NCI-H460 (cell line): ENCODE results near the gene STRN. TPM values are rescaled to one million over a fixed set of nuclear protein-coding genes. Genes with fewer than 3 reads are reported as not detected.
"Not testable (repeated sequence)": the region's sequence is repeated elsewhere in the genome, so short reads cannot be mapped to it uniquely, and the experiment has no call there.

Experiments used
- DNase-seq: peaks from one replicate; pipeline ENCODE4 v3.0.0-alpha.2; 2016; ENCODE audit warnings: low read depth; ENCODE audit errors: extremely low read depth
- total RNA-seq: library from RNA; depleted of rRNA; stranded (reverse); fragments of >200 nt; shearing (Covaris generic); gene quantifications from 2 replicates; pipeline ENCODE4 v1.2.3, GENCODE V29; 2014

The STRN gene
- total RNA-seq, 1 experiment from 2014 or later: 17.4 TPM

GRCh38 chr2:36964496-36965058 lies 1.8 kb downstream of the STRN start:
- no peak for DNase-seq

DNA sequence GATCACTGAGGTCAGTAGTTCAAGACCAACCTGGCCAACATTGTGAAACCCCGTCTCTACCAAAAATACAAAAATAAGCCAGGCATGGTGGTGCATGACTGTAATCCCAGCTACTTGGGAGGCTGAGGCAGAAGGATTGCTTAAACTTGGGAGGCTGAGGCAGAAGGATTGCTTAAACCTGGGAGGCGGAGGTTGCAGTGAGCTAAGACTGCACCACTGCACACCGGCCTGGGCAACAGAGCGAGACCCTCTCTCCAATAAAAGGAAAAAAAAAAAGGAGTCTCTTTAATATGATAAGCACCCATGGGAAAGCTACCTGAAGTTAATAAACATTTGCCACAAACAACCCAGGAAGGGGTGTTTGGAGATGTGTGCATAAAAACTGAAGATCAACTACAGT lies 2.6 kb downstream of the STRN start:
- no peak for DNase-seq

DNA sequence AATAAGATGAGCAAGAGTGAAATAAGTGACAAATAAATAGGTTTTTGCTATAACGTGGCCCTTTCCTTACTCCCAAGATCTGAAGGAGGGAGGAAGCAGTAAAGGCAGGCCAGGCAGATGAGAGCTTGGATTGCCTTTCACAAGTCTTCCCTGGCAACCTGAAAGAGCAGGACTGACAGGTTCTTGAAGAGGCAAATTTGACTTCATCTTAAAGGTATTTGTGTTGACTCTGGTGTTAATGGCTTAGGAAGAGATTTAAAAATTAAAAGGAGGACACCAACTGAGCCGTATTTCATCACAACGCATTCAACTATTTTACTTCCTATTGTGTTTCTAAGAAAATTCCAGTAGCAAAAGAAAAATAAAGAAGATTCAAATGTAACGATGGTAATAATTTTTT lies 3.2 kb downstream of the STRN start:
- no peak for DNase-seq

- no peak for DNase-seq
Observed at GRCh38 chr2:36960773-36961172, 5.6 kb downstream of the STRN start.

- no peak for DNase-seq
Observed at GRCh38 chr2:36960005-36960675, 6.2 kb downstream of the STRN start.

DNA sequence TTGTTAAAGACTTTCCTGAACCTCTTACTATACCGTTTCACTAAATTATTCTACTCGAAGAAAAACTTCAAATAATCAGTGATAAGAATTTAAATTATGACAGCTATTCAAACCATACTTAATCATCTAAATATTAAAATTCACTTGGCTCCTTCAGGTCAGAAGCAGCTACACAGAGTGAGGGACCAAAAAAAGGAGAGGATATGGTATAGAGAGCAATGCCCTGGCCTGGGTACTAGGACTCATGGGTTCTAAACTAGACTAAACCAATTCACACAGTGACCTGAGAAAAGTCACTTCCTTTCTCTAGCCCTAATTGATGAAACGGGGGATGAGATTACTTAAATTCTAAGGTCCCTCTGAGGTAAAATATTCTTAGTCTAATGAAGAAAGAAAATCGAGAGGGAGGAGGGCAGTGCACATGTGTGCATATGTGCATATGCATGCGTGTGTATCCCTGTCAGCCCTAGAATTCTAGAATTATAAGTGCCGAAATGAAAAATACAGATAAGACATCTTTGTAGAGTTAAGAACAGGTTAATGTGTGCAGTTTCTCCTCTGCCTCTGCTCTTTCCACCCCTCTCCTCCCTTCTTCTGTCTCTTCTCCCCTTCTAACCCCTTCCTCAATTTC lies 11.2 kb downstream of the STRN start:
- DNase-seq: no peak

DNA sequence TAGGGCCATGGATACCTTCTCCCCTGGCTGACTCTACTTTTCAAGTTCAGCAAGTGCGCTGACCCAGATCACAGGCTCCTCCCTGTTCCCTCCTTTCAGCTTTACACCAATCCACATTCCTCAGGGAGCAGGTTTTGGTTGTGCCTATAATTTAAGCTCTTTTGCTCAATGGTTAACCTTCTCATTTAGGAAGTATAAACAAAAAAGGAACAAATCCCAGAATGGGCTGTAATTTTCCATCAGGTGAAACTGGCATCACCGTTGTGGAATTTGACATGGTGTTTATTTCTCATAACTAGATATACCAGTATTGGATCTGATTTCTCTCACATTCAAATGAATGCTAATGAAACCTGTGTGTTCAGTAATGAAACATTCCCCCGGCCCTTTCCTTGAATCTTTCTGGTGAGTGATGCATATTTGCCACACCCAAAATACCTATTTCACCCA lies 13.6 kb downstream of the STRN start:
- DNase-seq: no peak

- peak; percentile 60 for DNase-seq
Observed at GRCh38 chr2:36951574-36951973, 14.8 kb downstream of the STRN start.

DNA sequence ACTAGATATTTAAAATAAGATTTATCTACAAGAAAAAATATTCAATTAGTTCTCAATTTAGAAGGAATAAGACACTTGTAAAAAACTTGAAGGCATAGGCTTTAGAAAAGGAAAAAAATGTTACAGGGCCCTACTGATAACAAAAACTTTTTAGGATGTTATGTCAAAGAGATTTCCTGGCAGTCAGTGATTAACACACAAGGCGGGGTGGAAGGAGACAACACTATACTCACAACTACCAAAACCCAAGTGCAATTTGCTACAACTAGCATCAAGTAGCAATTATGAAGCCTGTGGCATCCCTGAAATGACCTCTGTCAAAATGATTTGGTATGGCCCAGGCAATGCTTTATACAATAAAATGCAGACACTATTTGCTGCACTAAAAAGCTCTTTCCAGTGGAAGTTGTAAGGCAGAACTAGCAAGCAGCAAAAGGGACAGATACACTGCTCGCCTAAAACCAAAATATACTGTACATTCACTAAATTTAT lies 15.3 kb downstream of the STRN start:
- no peak for DNase-seq

DNA sequence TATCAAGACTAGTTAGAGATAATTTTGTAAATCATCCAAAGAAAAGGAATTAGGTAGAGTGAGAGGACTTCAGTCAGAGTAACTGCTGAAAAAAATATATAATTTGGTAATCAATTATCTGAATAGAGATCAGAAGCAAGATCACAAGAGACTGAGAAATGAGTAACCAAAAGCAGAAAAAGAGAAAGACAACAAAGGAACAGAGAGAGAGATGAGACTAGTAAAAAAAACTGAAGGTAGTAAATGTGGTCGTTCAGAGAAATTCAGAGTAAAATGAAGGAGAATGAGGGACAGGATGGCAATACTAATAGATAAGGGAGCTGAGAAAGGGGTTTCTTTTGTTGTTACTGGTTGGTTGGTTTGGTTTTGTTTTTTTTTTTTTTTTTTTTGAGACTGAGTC lies 16.5 kb downstream of the STRN start:
- no peak for DNase-seq

GRCh38 chr2:36945240-36945639 lies 21.1 kb downstream of the STRN start:
- DNase-seq: not testable (repeated sequence)

- no peak for DNase-seq
Observed at GRCh38 chr2:36941867-36942266, 24.5 kb downstream of the STRN start.

DNA sequence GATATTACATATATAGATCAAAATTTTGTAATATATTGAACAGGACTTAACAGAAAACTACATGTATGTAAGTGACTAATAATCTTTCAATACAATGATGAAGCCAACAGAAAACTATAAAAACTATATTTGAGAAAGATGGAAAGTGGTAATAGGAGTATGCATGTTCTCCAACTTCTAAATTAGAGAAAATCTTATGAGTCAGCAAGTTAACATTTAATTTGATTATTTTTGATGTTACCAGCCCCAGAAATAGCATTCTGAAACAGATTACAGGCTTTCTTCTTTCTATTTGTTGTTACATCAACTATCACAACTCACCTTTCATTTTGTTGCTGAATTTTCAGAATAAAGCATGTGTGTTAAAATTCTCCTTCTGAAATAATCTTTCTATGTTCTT lies 29.8 kb downstream of the STRN start:
- DNase-seq: not testable (repeated sequence)

DNA sequence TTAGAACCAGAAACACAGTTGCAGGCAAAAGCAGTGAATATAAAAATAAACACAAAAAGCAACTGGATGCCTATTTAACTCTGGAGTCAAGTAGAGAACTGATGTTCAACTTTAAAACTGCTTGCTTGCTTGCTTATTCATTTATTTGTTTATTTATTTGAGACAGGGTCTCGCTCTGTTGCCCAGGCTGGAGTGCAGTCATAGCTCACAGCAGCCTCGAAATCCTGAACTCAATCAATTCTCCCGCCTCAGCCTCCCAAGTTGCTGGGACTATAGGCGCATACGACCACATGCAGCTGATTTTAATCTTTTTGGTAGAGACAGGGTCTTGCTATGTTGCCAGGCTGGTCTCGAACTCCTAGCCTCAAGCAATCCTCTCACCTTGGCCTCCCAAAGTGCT lies 34.6 kb downstream of the STRN start:
- DNase-seq: not testable (repeated sequence)

DNA sequence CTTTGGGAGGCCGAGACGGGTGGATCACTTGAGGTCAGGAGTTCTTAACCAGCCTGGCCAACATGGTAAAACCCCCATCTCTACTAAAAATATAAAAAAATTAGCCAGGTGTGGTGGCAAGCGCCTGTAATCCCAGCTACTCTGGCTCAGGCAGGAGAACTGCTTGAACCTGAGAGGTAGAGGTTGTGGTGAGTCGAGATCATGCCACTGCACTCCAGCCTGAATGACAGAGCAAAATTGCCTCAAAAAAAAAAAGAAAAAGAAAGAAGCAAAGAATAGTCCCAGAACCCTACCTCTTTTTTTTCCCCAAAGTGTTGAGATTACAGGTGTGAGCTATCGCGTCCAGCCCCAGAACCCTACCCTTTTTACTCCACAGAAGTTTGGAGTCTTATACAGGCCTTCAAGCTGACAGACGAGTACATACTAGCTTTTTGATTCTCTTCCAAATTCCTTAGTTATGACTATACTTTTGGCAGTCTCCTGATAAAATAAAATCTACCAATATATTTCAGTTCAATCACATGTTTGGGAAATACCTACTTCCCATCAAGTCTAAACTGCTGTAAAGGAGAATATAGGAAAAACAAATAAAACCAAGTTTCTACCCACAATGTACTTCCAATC lies 35.4 kb downstream of the STRN start:
- DNase-seq: not testable (repeated sequence)

DNA sequence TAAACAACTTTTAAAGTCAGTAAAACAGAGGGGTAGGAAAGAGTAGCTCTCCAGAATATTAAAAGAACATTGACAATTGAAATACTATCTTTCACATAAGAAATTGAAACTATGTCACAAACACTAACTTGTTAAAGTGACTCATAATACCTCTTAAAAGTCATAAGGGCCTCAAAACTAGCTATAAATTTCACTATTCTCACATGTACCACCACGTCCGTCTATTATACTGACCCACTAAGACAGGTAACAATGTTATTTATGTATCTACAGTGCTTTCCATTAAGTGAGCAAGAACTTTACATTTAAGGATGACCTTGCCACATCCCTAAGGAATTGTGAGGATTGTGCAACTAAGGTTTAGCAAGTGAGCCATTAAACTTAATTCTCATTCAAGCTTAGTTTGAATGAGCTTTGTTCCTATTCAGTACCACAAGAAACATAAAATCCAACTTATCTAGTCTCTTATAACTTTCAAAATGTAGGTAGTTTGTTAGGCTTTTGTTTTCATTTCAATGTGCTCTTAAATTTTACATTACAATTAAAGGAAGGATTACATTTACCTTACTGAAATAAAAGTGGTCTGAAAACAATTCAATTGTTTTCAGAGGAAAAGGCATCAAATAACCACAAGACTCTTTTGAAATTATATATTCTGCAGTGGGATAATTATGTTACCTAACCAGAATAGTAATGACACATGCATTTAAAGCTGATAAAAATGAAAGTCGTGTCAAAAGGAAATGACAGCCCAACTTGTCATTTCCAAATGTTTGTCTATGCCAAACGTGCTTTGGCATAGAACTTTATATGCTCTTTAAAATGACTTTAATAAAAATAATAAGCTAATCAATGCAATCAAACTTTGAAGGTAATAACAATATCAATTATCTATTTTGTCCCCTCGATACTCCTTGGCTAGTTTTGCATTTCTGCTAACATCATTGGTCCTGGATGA lies 39.9 kb downstream of the STRN start:
- peak; percentile 20 for DNase-seq

DNA sequence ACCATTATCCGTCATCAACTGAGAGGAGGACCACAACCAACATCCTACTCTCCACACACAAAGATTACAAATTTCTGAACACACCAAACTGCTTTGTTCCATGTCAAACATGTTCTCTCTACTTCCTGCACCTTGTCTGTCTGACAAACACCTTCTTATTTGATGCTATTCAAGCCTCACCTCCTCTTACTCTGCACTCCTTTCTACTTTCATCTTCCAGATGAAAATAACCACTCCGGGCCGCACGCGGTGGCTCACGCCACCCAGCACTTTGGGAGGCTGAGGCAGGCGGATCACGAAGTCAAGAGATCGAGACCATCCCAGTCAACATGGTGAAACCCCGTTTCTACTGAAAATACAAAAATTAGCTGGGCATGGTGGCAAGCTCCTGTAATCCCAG lies 43.7 kb downstream of the STRN start:
- not testable (repeated sequence) for DNase-seq

DNA sequence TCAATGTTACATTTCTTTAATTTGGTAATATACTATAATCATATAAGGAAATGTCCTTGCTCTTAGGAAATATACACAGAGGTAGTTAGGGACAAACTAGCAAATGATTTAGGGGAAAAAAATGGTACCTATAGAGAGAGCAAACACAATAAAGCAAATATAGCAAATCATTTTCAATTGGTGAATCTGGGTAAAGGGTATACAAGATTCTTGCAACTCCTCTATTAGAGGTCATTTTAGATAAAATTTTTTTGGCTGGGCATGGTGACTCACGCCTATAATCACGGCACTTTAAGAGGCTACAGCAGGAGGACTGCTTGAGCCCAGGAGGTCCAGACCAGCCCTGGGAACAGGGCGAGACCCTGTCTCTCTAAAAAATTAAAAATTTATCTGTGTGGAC lies 44.4 kb downstream of the STRN start:
- DNase-seq: no peak

- no peak for DNase-seq
Observed at GRCh38 chr2:36919041-36919837, 47.1 kb downstream of the STRN start.

GRCh38 chr2:36918307-36918706 lies 48.0 kb downstream of the STRN start:
- DNase-seq: no peak
